ENCODE results near the gene NR4A3.

- no peak for TF ChIP-seq EZH2 (IDR thresholded peaks at IDR 0.05)
- TF ChIP-seq CTCF (IDR thresholded peaks at IDR 0.05 in 2 of 3, conservative IDR thresholded peaks at IDR 0.05 in 1 of 3; ENCODE audit: borderline replicate concordance in 1 of 3, insufficient read depth in 1 of 3, low read depth in 2 of 3, low read length in 2 of 3), result no peak
- no peak for TF ChIP-seq ZFX (IDR thresholded peaks at IDR 0.05)
- TF ChIP-seq, protein P1, sequence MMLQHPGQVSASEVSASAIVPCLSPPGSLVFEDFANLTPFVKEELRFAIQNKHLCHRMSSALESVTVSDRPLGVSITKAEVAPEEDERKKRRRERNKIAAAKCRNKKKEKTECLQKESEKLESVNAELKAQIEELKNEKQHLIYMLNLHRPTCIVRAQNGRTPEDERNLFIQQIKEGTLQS (IDR thresholded peaks at IDR 0.05), result no peak
- no peak for TF ChIP-seq JUND (IDR thresholded peaks at IDR 0.05)
- TF ChIP-seq POLR2A (IDR thresholded peaks at IDR 0.05; ENCODE audit: borderline replicate concordance, extremely low read depth, insufficient read depth, insufficient read length), result no peak
- no peak for TF ChIP-seq EGR1 (IDR thresholded peaks at IDR 0.05; ENCODE audit: low read depth)
- TF ChIP-seq SRF (IDR thresholded peaks at IDR 0.05; ENCODE audit: low read depth), result no peak
- no peak for TF ChIP-seq EZH2phosphoT487 (IDR thresholded peaks at IDR 0.05; ENCODE audit: borderline replicate concordance)
- TF ChIP-seq POLR2AphosphoS5 (IDR thresholded peaks at IDR 0.05; ENCODE audit: low read depth, low read length), result no peak
- TF ChIP-seq SP1 (IDR thresholded peaks at IDR 0.05; ENCODE audit: low read depth), result no peak
- no peak for TF ChIP-seq REST (IDR thresholded peaks at IDR 0.05; ENCODE audit: low read depth)
- TF ChIP-seq ELF1 (IDR thresholded peaks at IDR 0.05; ENCODE audit: borderline replicate concordance, low read depth), result no peak
- TF ChIP-seq YY1 (IDR thresholded peaks at IDR 0.05; ENCODE audit: extremely low read depth, insufficient replicate concordance, low read depth, low read length), result no peak
Observed at GRCh38 chr9:99813739-99814138, 7.9 kb upstream of the NR4A3 start.

Data from HCT116 (cell line).